Measurements from ENCODE around the gene RPH3AL.

GRCh38 chr17:162689-163088 lies 189.9 kb downstream of the RPH3AL start:
- TF ChIP-seq CTCF (IDR thresholded peaks at IDR 0.05) = no peak
- TF ChIP-seq POLR2A (IDR thresholded peaks at IDR 0.05) = no peak
- TF ChIP-seq EP300 (IDR thresholded peaks at IDR 0.05) = no peak

Measured in ovary (tissue), 3 donors.